Calu3 (cell line): ENCODE data around the gene RHOF. TPM values are rescaled to one million over a fixed set of nuclear protein-coding genes. Genes with fewer than 3 reads are reported as not detected.
A peak's percentile ranks its signal among the peaks of the same experiment; 100 is the strongest.

Experiments
- BruUV-seq: library from RNA; stranded (reverse); fragments of 400-500 nt; replicated peaks from 2 replicates; lab custom pipeline; 2021; lab: Mats Ljungman, UMichigan
- CTCF ChIA-PET: fragments of 300-600 bp; sonication (Branson Sonifier 250); formaldehyde crosslinking; loops from one replicate; lab custom pipeline; 2022; ENCODE audit warnings: antibody characterized with exemption; lab: Charles Lee
- DNase-seq: peaks from one replicate; pipeline ENCODE4 v3.0.0; 2022
- H3K27ac Mint-ChIP-seq: one replicate; pipeline ENCODE4 v1.8.0; 2022; ENCODE audit warnings: mixed read lengths; ENCODE audit not compliant: unreplicated experiment
- H3K27me3 Mint-ChIP-seq: one replicate; pipeline ENCODE4 v1.8.0; 2022; ENCODE audit warnings: mixed read lengths; ENCODE audit not compliant: unreplicated experiment
- H3K36me3 Mint-ChIP-seq: one replicate; pipeline ENCODE4 v1.8.0; 2022; ENCODE audit warnings: mild to moderate bottlenecking, moderate library complexity, mixed read lengths; ENCODE audit not compliant: insufficient read depth, unreplicated experiment
- H3K4me1 Mint-ChIP-seq: one replicate; pipeline ENCODE4 v1.8.0; 2022; ENCODE audit warnings: mild to moderate bottlenecking, low read depth, mixed read lengths; ENCODE audit not compliant: unreplicated experiment
- H3K4me3 Mint-ChIP-seq: one replicate; pipeline ENCODE4 v1.8.0; 2022; ENCODE audit warnings: mild to moderate bottlenecking, low read depth, moderate library complexity, mixed read lengths; ENCODE audit not compliant: unreplicated experiment
- H3K9me3 Mint-ChIP-seq: one replicate; pipeline ENCODE4 v1.8.0; 2022; ENCODE audit warnings: low read depth, mixed read lengths; ENCODE audit not compliant: unreplicated experiment
- intact Hi-C: fragments of 100-400 bp; cut with micrococcal nuclease; formaldehyde crosslinking; loops from one replicate; pipeline ENCODE4 v1.10.0; 2022; ENCODE audit not compliant: unreplicated experiment
- total RNA-seq: library from RNA; stranded (reverse); gene quantifications from 2 replicates; pipeline ENCODE4 v1.2.3, GENCODE V29; 2022
- TF ChIP-seq, protein P1 (sequence below): fragments of 200-600 bp; IDR thresholded peaks from one replicate; pipeline ENCODE4 v1.8.0; 2022; ENCODE audit warnings: antibody characterized with exemption; ENCODE audit not compliant: unreplicated experiment

Gene RHOF
- total RNA-seq, 1 experiment from 2014 or later, result 73.9 TPM

DNA sequence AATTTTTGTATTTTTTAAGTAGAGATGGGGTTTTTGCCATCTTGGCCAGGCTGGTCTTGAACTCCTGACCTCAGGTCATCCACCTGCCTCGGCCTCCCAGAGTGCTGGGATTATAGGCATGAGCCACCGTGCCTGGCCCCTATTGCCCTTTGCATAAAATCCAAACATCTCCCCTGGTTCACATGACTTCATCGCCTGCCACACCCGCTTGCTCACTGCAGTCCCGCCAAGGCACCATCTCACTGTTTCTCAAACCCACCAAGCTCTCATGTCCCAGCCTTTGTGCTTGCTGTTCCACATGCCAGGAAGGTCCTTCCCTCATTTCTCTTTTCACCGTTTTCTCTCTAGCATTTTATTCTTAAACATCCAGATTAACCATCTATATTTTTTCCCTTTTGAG lies 9.7 kb downstream of the RHOF start:
- peaks cover 84% of the 10 kb centered on the region for H3K36me3 Mint-ChIP-seq
- no peaks in the 10 kb centered on the region for H3K27me3 Mint-ChIP-seq
- CTCF ChIA-PET, result interaction anchor here (0.7 to 1.7 kb wide), 4 partner anchors 10 to 383 kb away, joined by 3 to 14 read pairs (median 4); partner anchors contain the start of genes RHOF and RNF34
- BruUV-seq, result no TSS peak
- peak overlapping the region; percentile 74 for H3K27ac Mint-ChIP-seq
- TF ChIP-seq, protein P1, sequence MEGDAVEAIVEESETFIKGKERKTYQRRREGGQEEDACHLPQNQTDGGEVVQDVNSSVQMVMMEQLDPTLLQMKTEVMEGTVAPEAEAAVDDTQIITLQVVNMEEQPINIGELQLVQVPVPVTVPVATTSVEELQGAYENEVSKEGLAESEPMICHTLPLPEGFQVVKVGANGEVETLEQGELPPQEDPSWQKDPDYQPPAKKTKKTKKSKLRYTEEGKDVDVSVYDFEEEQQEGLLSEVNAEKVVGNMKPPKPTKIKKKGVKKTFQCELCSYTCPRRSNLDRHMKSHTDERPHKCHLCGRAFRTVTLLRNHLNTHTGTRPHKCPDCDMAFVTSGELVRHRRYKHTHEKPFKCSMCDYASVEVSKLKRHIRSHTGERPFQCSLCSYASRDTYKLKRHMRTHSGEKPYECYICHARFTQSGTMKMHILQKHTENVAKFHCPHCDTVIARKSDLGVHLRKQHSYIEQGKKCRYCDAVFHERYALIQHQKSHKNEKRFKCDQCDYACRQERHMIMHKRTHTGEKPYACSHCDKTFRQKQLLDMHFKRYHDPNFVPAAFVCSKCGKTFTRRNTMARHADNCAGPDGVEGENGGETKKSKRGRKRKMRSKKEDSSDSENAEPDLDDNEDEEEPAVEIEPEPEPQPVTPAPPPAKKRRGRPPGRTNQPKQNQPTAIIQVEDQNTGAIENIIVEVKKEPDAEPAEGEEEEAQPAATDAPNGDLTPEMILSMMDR, result no peak
- intact Hi-C loops, result no loop called here
- DNase-seq, result no peak
- peak overlapping the region; percentile 30 for H3K4me3 Mint-ChIP-seq
- H3K4me1 Mint-ChIP-seq, result peaks cover 51% of the 10 kb centered on the region
- H3K9me3 Mint-ChIP-seq, result no peaks in the 10 kb centered on the region

DNA sequence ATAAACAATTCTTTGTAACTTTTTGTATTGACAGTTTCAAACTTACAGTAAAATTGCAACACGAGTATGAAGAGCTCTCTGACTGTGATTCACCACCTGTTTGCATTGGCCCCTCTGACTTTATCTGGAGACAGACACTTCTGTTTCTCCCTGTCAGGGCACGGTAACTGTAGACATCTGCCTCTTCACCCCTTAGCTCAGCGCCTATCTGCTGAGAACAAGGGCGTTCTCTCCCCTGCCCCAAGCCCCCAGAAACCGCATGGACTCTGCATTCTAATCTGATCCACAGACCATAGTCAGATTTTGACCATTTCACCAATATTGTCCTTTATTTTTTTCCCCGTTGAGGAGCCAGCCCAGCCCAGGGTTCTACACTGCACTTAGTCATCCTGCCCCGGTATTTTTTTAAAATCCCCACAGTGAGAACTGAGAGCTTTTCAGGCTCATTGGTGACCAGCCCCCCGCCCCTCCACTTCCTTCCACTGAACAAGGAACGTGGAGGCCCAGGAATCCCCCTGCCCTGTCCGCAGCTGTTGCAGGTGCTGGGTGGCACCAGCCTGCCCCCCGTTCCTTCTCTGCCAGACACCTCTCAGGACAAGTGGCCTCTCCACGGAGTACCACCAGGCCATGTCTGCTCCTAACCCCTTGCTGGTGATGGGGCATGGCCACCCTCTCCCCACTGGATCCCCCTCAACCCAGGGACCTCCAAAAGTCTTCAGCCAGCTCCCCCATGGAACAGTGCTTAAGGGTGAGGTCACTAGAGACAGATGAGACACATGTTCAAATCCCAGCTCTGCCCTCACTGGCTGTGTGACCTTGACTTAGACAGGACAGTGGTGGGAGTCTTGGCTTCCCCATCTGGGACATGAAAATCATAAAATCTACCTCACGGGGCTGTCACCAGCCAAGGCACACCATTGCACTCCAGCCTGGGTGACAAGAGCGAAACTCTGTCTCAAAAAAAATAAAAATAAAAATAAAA lies 11.2 kb downstream of the RHOF start:
- no TSS peak for BruUV-seq
- H3K36me3 Mint-ChIP-seq, result peaks cover 80% of the 10 kb centered on the region
- CTCF ChIA-PET, result interaction anchor here (0.5 to 1.6 kb wide), 7 partner anchors 9 to 484 kb away, joined by 3 to 6 read pairs (median 4); no protein-coding TSS in a partner anchor
- H3K9me3 Mint-ChIP-seq, result no peaks in the 10 kb centered on the region
- H3K27ac Mint-ChIP-seq, result peak overlapping the region; percentile 72
- H3K27me3 Mint-ChIP-seq, result no peaks in the 10 kb centered on the region
- no peak for DNase-seq
- no peak overlapping the region for H3K4me3 Mint-ChIP-seq
- H3K4me1 Mint-ChIP-seq, result peaks cover 48% of the 10 kb centered on the region
- intact Hi-C loops, result no loop called here
- TF ChIP-seq, protein P1, result no peak

GRCh38 chr12:121781484-121781997 lies 11.9 kb downstream of the RHOF start:
- no peak for DNase-seq
- no peaks in the 10 kb centered on the region for H3K27me3 Mint-ChIP-seq
- H3K36me3 Mint-ChIP-seq, result peaks cover 80% of the 10 kb centered on the region
- TF ChIP-seq, protein P1, result no peak
- H3K27ac Mint-ChIP-seq, result peak overlapping the region; percentile 8
- intact Hi-C loops, result no loop called here
- no peak overlapping the region for H3K4me3 Mint-ChIP-seq
- no TSS peak for BruUV-seq
- H3K4me1 Mint-ChIP-seq, result peaks cover 40% of the 10 kb centered on the region
- H3K9me3 Mint-ChIP-seq, result no peaks in the 10 kb centered on the region
- CTCF ChIA-PET, result interaction anchor here (0.5 to 1.6 kb wide), 6 partner anchors 10 to 485 kb away, joined by 3 to 6 read pairs (median 4); partner anchors contain the start of gene ORAI1

GRCh38 chr12:121780429-121780828 lies 13.1 kb downstream of the RHOF start:
- no peak overlapping the region for H3K4me3 Mint-ChIP-seq
- intact Hi-C loops, result no loop called here
- no peaks in the 10 kb centered on the region for H3K9me3 Mint-ChIP-seq
- H3K27ac Mint-ChIP-seq, result no peak overlapping the region
- BruUV-seq, result no TSS peak
- DNase-seq, result no peak
- CTCF ChIA-PET, result interaction anchor here (1.0 kb wide), 1 partner anchor 154 kb away, joined by 3 read pairs; the partner anchor contains the start of gene ORAI1
- H3K4me1 Mint-ChIP-seq, result peaks cover 37% of the 10 kb centered on the region
- H3K27me3 Mint-ChIP-seq, result no peaks in the 10 kb centered on the region
- TF ChIP-seq, protein P1, result no peak
- peaks cover 76% of the 10 kb centered on the region for H3K36me3 Mint-ChIP-seq
